CD4-positive, alpha-beta T cell treated with Interleukin-21 for 1 hour (primary cell): ENCODE data around the gene BICC1.

Source experiments
- DNase-seq: peaks from one replicate; pipeline ENCODE4 v3.0.0-alpha.2; 2020

Gene BICC1

DNA sequence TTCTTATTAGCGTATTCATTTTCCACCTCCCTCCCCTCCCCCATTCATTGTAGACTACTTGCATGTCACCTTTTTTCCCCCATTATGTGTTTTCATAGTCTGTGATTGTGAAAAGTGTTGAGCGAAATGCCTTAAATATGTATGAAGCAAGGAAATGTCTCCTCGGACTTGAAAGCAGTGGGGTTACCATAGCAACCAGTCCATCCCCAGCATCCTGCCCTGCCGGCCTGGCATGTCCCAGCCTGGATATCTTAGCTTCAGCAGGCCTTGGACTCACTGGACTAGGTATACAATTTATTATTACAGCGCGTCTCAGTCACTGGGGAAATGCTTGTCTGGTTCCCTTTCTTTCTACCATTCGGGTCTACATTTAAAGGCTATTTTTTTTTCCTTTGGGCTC is 283.6 kb downstream of the BICC1 start:
- no peak for DNase-seq

DNA sequence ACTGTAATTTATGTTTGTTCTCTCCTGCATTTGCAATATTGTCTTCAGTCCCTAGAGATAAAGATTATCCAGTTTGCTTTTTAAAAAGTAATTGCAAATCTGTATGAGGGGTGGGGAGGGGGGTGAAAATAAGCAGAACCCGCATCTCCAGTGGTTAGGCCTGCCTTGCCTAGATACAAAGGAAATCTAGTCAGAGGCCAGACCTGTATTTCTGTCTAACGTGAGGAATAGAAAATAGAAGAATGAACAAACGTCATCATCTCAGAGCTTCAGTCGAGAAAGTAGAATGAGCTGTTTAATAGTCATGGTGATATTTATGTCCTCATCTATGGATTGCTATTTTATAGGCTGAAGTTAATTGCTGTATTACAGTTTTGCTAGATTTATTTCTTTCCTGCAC is 284.2 kb downstream of the BICC1 start:
- DNase-seq: no peak

DNA sequence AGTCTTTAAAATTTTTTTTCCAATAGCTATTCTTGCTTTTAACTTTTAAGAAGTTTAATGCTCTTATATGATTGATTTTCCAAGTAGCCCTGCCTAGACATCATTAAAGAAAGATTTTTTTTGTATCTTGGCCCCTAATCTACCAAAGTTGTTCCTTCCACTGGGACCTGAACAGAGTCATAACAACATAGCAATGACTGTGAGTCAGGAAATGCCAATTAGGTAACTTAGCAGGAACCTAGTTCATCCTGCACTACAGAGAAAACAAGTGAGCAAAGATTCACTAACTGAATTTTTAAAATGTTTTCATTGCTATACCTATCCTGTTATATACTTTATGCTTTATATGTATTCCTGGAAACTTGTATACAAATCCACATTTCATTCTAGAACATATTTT is 284.7 kb downstream of the BICC1 start:
- no peak for DNase-seq

DNA sequence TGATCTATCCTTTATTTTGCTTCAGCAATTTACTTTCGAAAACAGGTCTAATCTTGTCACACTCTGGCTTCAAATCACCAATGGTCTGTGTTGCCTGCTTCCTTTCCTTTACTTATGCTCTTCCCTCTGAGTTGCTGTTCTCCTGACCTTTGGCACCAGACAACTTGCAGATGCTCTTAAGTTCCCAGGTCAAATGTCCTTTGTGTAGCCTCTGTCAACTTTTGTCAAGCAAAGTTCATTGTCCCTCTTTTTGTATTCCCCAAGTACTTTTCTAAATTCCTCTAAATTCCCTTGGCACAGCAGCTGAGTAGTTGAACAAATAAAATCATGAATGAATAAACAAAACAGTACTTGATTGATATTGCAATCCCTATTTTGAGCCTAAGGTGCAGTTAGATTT is 289.4 kb downstream of the BICC1 start:
- DNase-seq: no peak

DNA sequence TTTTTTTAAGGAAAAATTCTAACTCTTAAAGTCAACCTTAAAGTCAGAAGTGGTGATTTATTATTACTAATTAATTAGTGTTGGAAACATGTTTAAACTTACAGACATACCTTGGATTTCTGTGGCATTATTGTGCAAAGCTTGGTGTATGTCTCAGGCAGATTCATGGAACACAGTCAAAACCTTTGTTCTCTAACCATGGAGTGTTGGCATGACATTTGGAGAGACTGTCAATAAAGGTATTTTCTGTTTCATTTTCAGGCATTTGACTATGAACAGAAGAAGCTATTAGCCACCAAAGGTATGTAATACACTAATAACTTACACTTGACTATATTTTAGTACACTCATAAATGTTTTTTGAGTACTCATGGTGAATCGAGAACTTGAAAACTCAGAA is 293.7 kb downstream of the BICC1 start:
- DNase-seq: no peak

DNA sequence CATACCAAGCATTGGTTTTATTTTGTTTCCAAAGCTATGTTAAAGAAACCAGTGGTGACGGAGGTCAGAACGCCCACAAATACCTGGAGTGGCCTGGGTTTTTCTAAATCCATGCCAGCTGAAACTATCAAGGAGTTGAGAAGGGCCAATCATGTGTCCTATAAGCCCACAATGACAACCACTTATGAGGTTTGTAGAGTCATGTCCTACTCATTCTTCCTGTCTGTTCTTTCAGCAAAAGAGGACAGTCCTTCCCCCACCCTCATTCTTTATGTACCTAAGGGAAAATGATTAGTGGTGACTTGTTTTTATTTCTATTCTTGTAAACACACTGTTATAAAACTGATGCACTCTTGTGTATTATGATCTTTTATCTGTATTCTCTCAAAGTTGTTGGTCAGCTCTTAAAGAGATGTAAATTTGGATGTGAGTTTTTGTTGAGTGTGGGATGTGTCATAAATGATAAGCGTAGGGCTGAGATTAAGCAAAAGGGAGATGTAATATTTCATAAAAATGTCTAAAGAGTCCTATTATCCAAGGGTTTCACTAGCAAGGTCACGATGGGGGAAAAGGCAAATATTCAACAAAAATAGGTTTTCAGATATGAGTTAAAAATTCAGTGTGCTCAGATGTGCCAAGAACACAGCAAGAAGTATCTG is 294.4 kb downstream of the BICC1 start:
- DNase-seq: no peak

DNA sequence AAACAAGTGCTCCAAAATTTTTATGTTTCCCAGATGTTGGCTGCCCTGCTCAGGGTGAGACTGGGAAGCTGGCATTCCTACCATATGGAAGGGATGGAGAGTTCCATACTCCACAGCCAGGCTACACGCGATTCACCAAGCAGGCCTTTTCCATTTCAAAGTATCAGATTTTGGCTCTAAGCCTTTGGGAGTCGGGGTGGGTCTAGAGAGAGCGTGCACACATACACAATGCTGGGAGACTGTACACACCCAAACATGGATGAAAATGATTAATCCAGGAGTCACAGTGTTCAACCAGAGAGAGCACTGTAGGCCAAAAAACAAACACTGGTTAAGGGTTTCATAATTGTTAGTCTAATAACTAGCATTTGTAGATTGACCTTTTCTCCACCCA is 295.0 kb downstream of the BICC1 start:
- DNase-seq: no peak

DNA sequence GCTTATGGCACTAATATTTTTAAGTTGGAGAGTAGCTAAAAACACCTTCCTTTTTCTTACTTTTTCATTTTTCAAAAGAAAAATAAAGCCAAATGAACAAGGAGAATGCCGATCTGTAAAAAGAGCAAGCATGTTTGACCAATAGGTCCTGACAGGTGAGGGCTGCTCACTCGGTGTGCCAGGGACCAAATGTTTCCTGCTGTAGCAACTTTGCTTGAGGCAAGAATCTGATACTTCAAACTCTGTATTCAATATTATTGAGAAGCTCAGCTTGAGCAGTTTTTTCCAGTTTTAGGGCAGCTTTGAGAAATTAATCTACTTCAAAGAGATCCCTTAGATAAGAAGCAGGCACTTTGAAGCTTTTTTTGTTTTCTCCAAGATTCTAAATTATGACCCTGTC is 298.1 kb downstream of the BICC1 start:
- no peak for DNase-seq

DNA sequence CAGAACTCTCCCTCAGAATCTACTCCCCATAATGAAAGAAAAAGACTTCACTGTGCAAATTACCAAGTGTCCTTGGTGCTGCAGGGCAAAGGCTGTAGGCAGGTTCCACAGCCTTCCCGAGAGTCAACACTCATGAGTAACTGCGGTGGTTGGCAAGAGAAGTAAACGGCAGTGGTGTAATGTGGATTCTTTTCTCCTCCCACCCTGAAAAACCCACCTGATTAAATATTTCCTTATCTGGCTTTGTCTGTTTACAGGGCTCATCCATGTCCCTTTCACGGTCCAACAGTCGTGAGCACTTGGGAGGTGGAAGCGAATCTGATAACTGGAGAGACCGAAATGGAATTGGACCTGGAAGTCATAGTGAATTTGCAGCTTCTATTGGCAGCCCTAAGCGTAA is 300.9 kb downstream of the BICC1 start:
- no peak for DNase-seq

DNA sequence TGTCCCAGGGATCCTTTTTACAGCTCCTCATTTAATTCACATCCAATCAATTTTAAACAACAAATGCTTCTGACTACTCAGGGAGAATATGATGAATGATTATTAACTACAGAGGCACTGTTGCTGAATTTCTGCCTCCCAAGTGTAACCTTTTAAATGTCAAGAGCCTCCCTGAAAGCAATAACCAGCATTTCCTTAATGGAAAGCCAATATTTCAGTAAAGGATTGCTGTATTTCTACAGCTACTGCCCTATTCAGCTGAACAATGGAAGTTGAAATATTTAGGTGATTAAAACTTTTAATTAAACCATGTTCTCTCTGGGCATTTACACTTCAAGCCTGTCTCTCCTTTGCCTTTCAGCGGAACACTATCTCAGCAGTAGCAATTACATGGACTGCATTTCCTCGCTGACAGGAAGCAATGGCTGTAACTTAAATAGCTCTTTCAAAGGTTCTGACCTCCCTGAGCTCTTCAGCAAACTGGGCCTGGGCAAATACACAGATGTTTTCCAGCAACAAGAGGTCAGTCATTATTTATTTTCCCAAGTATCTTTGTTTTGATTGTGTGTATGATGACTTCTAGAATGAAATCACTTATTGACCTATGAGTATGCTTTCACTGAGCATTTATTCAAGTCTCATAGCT is 304.7 kb downstream of the BICC1 start:
- DNase-seq: no peak

DNA sequence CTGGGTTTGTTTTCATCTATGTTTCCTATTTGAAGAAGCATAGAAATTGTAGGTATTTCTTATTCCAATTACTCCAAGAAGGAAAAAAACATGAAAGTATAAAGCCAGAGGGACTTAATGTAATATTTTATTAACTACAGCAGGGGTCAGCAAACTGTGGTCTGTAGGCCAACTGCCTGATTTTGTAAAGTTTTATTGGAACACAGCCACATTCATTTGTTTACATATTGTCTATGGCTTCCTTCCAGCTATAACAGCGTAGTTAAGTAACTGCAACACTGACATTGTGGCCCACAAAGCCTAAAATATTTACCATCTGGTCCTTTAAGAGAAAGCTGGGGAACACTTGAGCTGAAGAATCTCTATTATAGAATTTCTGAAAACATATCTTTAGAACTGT is 306.2 kb downstream of the BICC1 start:
- DNase-seq: no peak

DNA sequence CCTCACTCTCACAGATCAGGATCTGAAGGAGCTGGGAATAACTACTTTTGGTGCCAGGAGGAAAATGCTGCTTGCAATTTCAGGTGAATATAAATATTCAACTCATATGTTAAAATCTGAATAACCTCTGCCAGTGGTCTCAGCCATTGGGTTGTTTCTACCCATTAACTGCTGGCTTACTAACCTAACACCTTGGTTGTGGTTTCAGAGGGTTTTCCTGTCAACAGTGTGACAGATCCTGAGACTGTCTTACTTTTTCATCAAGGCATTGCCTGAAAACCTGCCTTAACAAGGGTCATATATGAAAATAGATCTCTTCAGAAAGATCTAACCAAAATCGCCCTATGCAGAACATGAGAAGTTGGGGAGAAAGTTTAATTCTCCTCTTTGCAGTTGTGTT is 307.7 kb downstream of the BICC1 start:
- no peak for DNase-seq

DNA sequence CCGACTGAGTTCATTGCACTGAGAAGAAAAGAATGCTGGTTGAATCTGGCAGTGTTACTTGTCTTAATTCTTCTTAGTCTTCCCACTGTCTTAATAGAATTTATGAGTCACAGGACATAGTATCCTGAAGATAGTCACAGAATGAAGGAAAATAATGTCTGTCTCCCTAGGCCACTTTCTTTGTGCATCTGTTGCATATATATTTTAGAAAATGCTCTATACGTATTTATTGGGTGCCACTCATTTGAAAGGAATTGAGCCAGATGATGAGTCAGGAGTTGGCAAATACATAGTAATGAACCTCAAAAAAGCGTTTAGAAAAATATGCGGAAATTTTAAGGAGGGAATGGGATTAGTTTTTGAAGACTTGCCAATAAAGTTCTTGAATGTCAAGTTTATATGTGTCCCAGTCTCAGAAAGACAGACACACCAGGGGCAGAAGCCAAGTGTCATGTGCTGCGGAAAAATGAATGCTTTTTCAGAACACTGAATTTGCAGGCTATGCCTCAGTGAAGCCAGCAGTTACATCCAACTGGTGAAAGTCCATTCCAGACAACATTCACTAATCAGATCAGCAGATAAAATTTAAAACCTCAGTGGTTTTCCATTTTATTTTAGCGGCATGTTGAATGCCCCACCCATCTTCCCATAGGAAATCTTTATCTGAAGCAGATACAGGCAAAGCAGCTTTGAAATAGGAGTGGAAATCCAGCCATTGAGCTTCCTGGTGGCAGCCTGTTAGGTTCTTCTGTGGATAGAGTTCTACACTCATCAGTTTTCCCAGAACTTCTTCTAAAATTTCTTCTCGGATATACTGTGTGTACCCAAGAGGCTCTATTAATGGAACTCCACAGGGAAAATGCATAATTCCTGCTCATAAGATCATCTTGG is 308.4 kb downstream of the BICC1 start:
- no peak for DNase-seq

DNA sequence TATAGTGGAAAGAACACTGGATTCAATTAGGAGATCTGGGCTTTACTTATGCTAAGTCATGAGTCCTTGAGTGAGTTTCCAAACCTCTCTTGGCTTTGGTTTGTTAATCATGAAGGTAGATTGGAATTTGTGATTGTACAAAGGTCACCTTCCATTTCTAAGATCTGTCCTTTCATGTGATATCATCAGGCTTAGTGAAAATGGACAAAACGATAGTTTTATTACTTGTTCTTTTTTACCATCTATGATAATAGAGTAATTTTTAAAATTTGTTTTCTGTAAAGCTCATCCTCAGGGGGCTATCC is 309.0 kb downstream of the BICC1 start:
- no peak for DNase-seq

DNA sequence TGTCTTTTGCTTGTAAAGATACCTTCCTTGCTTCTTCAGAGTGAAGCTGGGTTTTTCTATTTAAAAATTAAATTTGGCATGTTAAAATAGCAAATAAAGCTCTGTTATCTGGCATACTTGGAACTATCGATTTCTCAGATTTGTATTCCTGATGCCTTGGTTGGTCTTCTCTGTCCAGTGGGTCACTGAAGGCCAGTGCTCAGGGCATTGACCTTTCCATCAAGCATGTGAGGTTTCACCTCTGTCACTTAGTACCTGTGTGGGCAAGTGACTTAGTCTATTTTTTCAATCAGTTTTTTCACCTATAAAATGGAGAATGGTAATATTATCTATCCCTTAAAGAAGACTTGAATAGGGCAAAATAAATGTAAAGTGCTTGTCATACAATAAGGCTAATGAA is 311.3 kb downstream of the BICC1 start:
- no peak for DNase-seq

DNA sequence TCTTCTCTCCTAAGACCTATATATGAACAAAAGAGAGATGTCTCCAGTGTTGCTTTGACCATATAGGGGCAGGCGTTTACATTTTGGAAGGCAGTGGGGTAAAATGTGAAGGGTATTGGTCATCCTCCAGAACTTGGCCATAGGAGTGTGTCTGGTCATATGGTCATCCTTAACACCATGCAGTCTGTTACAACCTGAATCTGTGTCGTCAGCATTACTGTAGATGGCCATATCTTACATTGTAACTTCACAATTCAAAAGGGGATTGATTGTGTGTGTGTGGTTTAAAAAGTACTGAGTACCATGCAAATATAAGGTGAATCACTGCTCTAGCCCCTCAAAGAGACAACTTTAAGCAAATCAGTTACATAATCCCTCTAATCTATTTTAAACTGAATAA is 311.7 kb downstream of the BICC1 start:
- no peak for DNase-seq

DNA sequence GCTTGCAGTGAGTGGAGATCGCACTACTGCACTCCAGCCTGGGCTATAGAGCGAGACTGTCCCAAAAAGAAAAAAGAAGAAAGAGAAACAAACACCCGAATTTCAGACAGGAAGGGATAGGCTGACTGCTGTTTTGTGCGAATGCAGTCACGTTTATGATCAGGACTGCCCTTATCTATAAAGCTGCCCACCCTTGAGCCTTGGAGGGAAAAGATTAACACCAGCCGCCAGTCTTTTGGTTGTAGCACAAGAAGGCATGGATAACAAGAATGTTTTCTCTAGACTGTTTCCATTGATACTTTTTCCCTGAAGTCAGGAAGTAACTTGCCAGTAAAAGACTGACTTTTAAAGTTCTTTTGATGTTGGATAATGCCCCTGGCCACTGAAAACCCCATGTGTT is 314.0 kb downstream of the BICC1 start:
- no peak for DNase-seq

DNA sequence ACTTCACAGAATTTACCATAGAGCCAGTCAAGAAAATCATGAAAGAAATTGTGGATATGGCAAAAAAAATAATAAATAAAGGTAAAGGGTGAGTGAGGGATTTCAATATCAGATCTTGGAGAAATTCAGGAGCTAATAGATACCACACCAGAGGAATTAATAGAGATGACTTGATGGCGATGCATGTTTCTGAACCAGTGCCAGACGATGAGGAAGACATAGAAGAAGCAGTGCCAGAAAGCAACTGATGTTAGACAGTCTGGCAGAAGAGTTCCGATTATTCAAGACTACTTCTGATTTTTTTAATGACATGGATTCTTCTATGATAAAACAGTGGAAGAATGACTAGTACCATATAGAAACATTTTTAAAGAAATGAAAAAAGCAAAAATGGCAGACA is 314.7 kb downstream of the BICC1 start:
- DNase-seq: no peak

DNA sequence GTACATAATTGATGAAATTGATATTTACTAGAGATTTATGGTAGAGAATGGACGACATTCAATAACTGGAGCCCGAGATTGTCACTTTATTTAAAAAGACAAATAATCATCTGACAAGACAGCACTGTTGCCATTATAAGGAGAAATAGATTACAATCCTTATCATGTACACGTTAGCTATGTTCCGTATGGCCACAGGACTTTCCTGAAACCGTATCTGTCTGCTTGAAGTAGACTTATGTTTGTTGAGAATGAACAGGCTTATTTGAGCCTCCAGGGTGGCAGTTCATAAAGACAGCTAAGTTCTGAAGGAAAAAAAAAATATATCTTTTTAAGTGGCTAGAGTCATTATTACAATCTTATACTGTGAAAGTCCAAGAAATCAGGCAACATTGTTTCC is 317.2 kb downstream of the BICC1 start:
- no peak for DNase-seq

DNA sequence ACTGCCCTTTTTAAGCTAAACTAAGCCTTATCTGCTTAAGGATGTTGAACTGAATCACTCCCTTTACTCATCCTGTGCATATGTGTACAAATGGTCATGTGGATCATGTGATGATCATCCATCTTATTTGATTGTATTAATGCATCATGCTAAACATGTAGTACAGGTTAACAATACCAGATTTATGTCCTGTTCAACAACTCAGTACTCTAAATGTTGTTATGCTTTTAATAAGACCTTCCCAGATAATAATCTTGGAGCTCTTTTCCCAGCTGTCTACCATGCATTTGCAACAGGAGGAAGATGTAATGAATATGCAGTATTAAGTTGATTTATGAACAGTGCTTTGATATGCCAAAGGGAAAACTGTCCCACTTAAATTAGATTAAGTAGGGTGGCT is 318.0 kb downstream of the BICC1 start:
- no peak for DNase-seq

DNA sequence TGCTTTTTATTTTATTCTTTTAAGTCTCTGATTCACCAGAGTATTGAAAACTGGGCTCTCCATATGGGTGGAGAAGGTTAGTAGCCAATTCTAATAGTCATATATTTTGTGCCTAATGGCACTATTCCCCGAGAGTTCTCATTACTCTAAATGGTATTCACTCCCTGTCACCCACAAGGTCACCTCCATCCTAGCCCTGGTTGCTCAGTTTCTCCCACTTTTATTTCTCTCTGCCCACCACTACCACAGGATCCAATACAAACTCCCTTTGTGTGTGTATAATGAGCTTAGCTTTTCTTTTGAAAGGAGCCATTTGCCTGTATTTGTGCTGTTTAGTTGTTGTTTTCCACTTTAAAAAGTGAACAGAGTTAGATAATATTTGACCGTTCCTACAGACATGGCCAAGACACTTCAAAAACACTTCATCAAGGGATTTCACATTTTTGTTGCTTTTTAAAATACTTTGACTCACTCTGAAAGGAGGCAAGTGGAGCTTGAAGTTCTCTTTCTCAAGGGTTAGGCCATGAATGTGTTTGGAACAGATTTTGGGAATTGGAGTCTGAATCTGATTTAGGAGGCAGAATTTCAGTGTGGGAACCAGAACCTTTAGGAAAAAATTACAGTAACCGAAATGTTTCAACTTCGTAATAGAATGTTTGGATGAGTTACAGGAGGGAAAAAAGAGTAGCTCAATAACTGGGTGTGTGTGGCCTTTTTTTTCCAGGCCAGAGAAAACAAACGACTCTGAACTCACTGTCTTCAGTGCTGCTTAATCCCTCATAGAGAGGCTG is 321.3 kb downstream of the BICC1 start:
- no peak for DNase-seq

DNA sequence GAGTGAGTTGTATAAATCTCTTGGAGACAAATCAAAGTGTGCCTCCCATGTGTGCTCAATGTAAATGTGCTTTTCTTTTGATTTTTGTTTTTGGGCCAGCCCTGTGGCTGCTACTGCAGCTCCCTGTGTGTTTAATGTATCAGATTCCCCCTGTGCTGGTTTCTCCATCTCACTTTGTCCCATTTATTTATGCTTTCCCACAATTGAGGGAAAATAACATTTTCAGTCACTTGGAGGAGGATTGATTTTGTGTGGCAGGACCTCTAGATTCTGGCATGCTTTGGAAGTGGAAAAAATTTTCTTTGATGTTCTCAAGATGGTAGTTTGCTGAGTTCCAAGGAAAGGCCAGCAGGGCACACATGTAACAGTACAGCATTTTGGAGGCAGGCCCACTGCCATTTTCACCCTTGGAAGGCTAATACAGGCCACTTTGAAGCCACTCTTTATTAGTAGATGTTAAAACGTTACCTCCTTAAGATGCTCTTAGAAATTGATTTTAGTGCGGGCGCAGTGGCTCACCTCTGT is 323.6 kb downstream of the BICC1 start:
- DNase-seq: no peak

DNA sequence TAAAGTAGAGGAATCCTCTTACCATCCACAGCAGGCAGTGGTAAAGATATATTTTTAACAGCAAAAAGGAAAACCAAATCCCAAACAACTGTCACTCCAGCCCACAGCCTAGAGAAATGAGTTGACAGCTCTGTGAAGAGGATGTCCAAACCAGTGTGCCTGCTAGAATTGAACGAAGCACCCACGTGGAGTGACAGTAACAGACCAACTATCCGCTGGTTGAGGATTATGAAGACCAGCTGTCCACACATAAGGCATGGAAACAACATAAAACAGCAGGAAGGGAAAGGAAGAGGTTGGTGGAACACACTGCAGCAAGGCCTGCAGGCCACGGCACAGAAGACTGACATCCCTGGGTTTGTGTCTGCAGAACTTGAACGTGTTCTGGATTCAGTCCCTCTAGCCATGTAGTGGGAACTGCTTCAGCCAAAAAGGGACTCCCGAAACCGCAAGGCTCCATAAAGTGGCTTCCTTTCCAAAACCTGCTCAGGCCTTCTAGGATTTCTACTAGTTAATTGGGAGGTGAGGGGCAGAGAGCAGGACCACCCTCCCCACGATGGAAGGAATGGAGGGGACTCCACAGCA is 324.4 kb downstream of the BICC1 start:
- no peak for DNase-seq
